MM.1S (cell line): ENCODE data around the gene CILP2.

Experiments used
- CTCF ChIP-seq: fragments of 300-600 bp; sonication (generic); IDR thresholded peaks from 2 replicates; pipeline ENCODE4 v1.5.1; 2016; ENCODE audit warnings: antibody characterized with exemption, low read length, mixed read lengths
- EZH2 ChIP-seq: fragments of 300-600 bp; sonication (generic); optimal IDR thresholded peaks from 2 replicates; pipeline ENCODE3; 2017; ENCODE audit warnings: low read depth, mild to moderate bottlenecking, antibody characterized with exemption, low read length, mixed read lengths
- EZH2phosphoT487 ChIP-seq: fragments of 300-600 bp; sonication (generic); IDR thresholded peaks from 2 replicates; pipeline ENCODE4 v1.6.1; 2018; ENCODE audit warnings: antibody characterized with exemption, low read length

- TF ChIP-seq CTCF = no peak
- no peak for TF ChIP-seq EZH2phosphoT487
- no peak for TF ChIP-seq EZH2
Measured at GRCh38 chr19:19502808-19503602, 35.1 kb upstream of the CILP2 start.
